Measurements from ENCODE around the gene MARCHF3.

DNA sequence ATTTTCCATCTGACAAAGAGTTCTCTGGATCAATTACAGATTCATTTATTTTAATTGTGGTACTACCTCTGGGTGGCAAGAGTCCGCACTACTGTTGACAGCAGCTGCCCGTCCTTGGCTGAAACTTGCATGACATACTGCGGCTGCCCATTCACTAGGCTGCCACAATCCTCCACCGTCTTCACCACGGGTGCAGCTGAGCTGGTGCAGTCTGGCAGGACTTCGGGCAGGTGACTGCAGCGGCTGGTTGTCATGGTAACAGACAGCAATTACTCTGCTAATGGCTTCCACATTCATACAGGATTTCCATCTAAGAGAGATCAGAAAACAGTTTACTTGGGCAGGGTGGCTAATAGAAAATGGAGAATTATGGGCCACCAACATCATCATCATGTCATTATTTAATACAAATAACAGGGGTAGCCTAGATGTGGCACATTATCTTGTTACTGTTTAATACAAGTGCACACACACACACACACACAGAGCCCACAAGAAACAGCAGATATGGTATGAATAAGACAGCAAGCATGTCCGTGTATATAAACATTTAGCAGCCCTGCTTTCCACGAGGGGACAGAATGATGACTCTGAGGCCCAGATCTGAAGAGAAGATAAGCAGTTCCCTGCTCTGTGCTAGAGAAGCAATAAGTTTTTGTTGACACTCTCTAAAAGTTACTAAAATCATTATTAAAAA is 112.3 kb downstream of the MARCHF3 start:
- no peak for TF ChIP-seq KLF12 (CRISPR knock-in tag; IDR thresholded peaks at IDR 0.05; ENCODE audit: borderline replicate concordance)
- TF ChIP-seq ZNF337 (CRISPR knock-in tag; IDR thresholded peaks at IDR 0.05; ENCODE audit: borderline replicate concordance, low read depth), result no peak
- no peak for TF ChIP-seq MEIS2 (CRISPR knock-in tag; IDR thresholded peaks at IDR 0.05)
- TF ChIP-seq, protein P1, sequence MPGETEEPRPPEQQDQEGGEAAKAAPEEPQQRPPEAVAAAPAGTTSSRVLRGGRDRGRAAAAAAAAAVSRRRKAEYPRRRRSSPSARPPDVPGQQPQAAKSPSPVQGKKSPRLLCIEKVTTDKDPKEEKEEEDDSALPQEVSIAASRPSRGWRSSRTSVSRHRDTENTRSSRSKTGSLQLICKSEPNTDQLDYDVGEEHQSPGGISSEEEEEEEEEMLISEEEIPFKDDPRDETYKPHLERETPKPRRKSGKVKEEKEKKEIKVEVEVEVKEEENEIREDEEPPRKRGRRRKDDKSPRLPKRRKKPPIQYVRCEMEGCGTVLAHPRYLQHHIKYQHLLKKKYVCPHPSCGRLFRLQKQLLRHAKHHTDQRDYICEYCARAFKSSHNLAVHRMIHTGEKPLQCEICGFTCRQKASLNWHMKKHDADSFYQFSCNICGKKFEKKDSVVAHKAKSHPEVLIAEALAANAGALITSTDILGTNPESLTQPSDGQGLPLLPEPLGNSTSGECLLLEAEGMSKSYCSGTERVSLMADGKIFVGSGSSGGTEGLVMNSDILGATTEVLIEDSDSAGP (CRISPR knock-in tag; IDR thresholded peaks at IDR 0.05; ENCODE audit: borderline replicate concordance), result no peak
- no peak for TF ChIP-seq KAT8 (CRISPR knock-in tag; IDR thresholded peaks at IDR 0.05)
- no peak for TF ChIP-seq USF2 (IDR thresholded peaks at IDR 0.05; ENCODE audit: low read depth, low read length)
- TF ChIP-seq USF2 (CRISPR knock-in tag; IDR thresholded peaks at IDR 0.05; ENCODE audit: borderline replicate concordance), result no peak
